Measurements from ENCODE around the gene ABCD1.

Gene ABCD1

GRCh38 chrX:153750127-153750774, 25.6 kb downstream of the ABCD1 start:
- no peaks in the 10 kb centered on the region for H3K9me3 ChIP-seq (ENCODE audit: low read length)
- H3F3A ChIP-seq (ENCODE audit: insufficient read depth, low read length), result no peaks in the 10 kb centered on the region
- H3K9me2 ChIP-seq (ENCODE audit: low read depth, low read length), result no peaks in the 10 kb centered on the region
- H3K79me2 ChIP-seq (ENCODE audit: insufficient read depth, low read length), result no peaks in the 10 kb centered on the region
- no peak overlapping the region for H3K27ac ChIP-seq (ENCODE audit: low read depth, low read length, poor library complexity, severe bottlenecking)
- H4K20me1 ChIP-seq (ENCODE audit: insufficient read depth, low read length), result no peaks in the 10 kb centered on the region
- no peaks in the 10 kb centered on the region for H3K36me3 ChIP-seq (ENCODE audit: insufficient read depth, low read length)
- no peaks in the 10 kb centered on the region for H3K27me3 ChIP-seq (ENCODE audit: insufficient read depth, low read length)
- no peak overlapping the region for H2AFZ ChIP-seq (ENCODE audit: low read length)
- H3K4me1 ChIP-seq (ENCODE audit: insufficient read depth, low read length, severe bottlenecking), result no peaks in the 10 kb centered on the region
- H3K4me2 ChIP-seq (ENCODE audit: low read length), result no peak overlapping the region
- H3K4me3 ChIP-seq (ENCODE audit: low read depth, low read length, poor library complexity, severe bottlenecking), result no peak overlapping the region
- H3K9ac ChIP-seq (ENCODE audit: low read length), result no peak overlapping the region
- no peak for TF ChIP-seq CTCF (IDR thresholded peaks at IDR 0.05; ENCODE audit: low read length)
- no peak for TF ChIP-seq EZH2 (IDR thresholded peaks at IDR 0.05; ENCODE audit: borderline replicate concordance, low read length)

GRCh38 chrX:153755136-153755535, 30.5 kb downstream of the ABCD1 start:
- H4K20me1 ChIP-seq (ENCODE audit: insufficient read depth, low read length), result no peaks in the 10 kb centered on the region
- no peaks in the 10 kb centered on the region; the same call in 1 of the 2 replicates for H3K27me3 ChIP-seq (ENCODE audit: insufficient read depth, low read length)
- TF ChIP-seq EZH2 (IDR thresholded peaks at IDR 0.05; ENCODE audit: borderline replicate concordance, low read length) (no peak), CTCF (IDR thresholded peaks at IDR 0.05; ENCODE audit: low read length) (no peak)
- H2AFZ ChIP-seq (ENCODE audit: low read length), result no peak overlapping the region
- H3K4me2 ChIP-seq (ENCODE audit: low read length), result no peak overlapping the region
- H3K27ac ChIP-seq (ENCODE audit: low read depth, low read length, poor library complexity, severe bottlenecking), result no peak overlapping the region
- no peaks in the 10 kb centered on the region for H3K79me2 ChIP-seq (ENCODE audit: insufficient read depth, low read length)
- H3K9ac ChIP-seq (ENCODE audit: low read length), result no peak overlapping the region
- no peaks in the 10 kb centered on the region for H3F3A ChIP-seq (ENCODE audit: insufficient read depth, low read length)
- H3K4me3 ChIP-seq (ENCODE audit: low read depth, low read length, poor library complexity, severe bottlenecking), result no peak overlapping the region
- H3K36me3 ChIP-seq (ENCODE audit: insufficient read depth, low read length), result no peaks in the 10 kb centered on the region
- no peaks in the 10 kb centered on the region for H3K9me2 ChIP-seq (ENCODE audit: low read depth, low read length)
- no peaks in the 10 kb centered on the region for H3K9me3 ChIP-seq (ENCODE audit: low read length)
- H3K4me1 ChIP-seq (ENCODE audit: insufficient read depth, low read length, severe bottlenecking), result no peaks in the 10 kb centered on the region

- H3K36me3 ChIP-seq (ENCODE audit: insufficient read depth, low read length), result no peaks in the 10 kb centered on the region
- TF ChIP-seq CTCF (IDR thresholded peaks at IDR 0.05; ENCODE audit: low read length) (no peak), EZH2 (IDR thresholded peaks at IDR 0.05; ENCODE audit: borderline replicate concordance, low read length) (no peak)
- H3K27me3 ChIP-seq (ENCODE audit: insufficient read depth, low read length), result no peaks in the 10 kb centered on the region
- no peaks in the 10 kb centered on the region for H3K9me2 ChIP-seq (ENCODE audit: low read depth, low read length)
- no peak overlapping the region for H3K4me3 ChIP-seq (ENCODE audit: low read depth, low read length, poor library complexity, severe bottlenecking)
- H3F3A ChIP-seq (ENCODE audit: insufficient read depth, low read length), result no peaks in the 10 kb centered on the region
- H3K4me2 ChIP-seq (ENCODE audit: low read length), result no peak overlapping the region
- no peaks in the 10 kb centered on the region for H3K4me1 ChIP-seq (ENCODE audit: insufficient read depth, low read length, severe bottlenecking)
- H3K9ac ChIP-seq (ENCODE audit: low read length), result no peak overlapping the region
- no peaks in the 10 kb centered on the region for H3K9me3 ChIP-seq (ENCODE audit: low read length)
- H3K79me2 ChIP-seq (ENCODE audit: insufficient read depth, low read length), result no peaks in the 10 kb centered on the region
- H2AFZ ChIP-seq (ENCODE audit: low read length), result no peak overlapping the region
- no peaks in the 10 kb centered on the region for H4K20me1 ChIP-seq (ENCODE audit: insufficient read depth, low read length)
- no peak overlapping the region for H3K27ac ChIP-seq (ENCODE audit: low read depth, low read length, poor library complexity, severe bottlenecking)
These were observed 37.2 kb downstream of the ABCD1 start for GRCh38 chrX:153761863-153762262.

Data from OCI-LY1 (cell line).